Measurements from ENCODE around the gene DLK2. TPM values are rescaled to one million over a fixed set of nuclear protein-coding genes. Genes with fewer than 3 reads are reported as not detected.

The DLK2 gene
- total RNA-seq, 2 experiments from 2014 or later, result not detected

DNA sequence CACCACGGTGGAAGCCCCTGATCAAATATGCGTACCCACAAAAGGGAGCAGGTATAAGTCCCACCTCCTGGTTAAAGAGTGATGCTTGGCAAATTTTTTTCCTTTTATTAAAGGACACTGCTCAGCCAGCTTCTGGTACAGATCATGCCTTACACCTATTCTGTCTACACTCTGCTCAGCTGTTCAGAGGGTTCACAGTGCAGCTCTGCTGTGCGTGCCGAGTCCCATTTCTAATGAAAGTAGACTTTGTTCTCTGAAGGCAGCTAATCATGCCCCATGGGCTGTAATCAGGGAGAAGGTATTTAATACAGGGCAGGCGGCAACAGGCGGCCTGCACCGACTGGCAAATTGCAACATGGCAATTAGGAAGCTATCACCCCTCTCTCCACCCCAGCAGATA is 38.5 kb upstream of the DLK2 start:
- TF ChIP-seq, protein P1, sequence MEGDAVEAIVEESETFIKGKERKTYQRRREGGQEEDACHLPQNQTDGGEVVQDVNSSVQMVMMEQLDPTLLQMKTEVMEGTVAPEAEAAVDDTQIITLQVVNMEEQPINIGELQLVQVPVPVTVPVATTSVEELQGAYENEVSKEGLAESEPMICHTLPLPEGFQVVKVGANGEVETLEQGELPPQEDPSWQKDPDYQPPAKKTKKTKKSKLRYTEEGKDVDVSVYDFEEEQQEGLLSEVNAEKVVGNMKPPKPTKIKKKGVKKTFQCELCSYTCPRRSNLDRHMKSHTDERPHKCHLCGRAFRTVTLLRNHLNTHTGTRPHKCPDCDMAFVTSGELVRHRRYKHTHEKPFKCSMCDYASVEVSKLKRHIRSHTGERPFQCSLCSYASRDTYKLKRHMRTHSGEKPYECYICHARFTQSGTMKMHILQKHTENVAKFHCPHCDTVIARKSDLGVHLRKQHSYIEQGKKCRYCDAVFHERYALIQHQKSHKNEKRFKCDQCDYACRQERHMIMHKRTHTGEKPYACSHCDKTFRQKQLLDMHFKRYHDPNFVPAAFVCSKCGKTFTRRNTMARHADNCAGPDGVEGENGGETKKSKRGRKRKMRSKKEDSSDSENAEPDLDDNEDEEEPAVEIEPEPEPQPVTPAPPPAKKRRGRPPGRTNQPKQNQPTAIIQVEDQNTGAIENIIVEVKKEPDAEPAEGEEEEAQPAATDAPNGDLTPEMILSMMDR (conservative IDR thresholded peaks at IDR 0.05; ENCODE audit: low read length), result no peak
- no peak for TF ChIP-seq EZH2phosphoT487 (IDR thresholded peaks at IDR 0.05; ENCODE audit: borderline replicate concordance, low read depth, low read length)
- Histone ChIP-seq H3K4me3 (ENCODE audit: low read depth, low read length, poor library complexity, severe bottlenecking) (no peak overlapping the region), H3K79me2 (ENCODE audit: insufficient read depth, low read depth, low read length) (no peaks in the 10 kb centered on the region), H4K20me1 (ENCODE audit: insufficient read depth, low read length) (no peaks in the 10 kb centered on the region), H3K9me2 (ENCODE audit: insufficient read depth, low read length) (no peaks in the 10 kb centered on the region), H3K36me3 (ENCODE audit: insufficient read depth, low read length) (peaks cover 8% of the 10 kb centered on the region; the same call in 1 of the 2 replicates), H3K4me1 (ENCODE audit: insufficient read depth, low read length, poor library complexity, severe bottlenecking) (no peaks in the 10 kb centered on the region), H3K9me3 (ENCODE audit: low read length) (no peaks in the 10 kb centered on the region), H3K27ac (ENCODE audit: low read depth, low read length, poor library complexity, severe bottlenecking) (no peak overlapping the region), H2AFZ (ENCODE audit: low read length) (no peak overlapping the region), H3K4me2 (ENCODE audit: low read length) (no peak overlapping the region)
- CTCF ChIA-PET (ENCODE audit: unreplicated experiment), result no interaction called here
- intact Hi-C loops (cut with micrococcal nuclease; ENCODE audit: unreplicated experiment), result no loop called here
- POLR2A ChIA-PET, result interaction anchor here (0.6 kb wide), 1 partner anchor 31 kb away, joined by 3 read pairs; no protein-coding TSS in a partner anchor
- no peak for DNase-seq (ENCODE audit: low spot score)
- BruUV-seq (replicated peaks), result no TSS peak

DNA sequence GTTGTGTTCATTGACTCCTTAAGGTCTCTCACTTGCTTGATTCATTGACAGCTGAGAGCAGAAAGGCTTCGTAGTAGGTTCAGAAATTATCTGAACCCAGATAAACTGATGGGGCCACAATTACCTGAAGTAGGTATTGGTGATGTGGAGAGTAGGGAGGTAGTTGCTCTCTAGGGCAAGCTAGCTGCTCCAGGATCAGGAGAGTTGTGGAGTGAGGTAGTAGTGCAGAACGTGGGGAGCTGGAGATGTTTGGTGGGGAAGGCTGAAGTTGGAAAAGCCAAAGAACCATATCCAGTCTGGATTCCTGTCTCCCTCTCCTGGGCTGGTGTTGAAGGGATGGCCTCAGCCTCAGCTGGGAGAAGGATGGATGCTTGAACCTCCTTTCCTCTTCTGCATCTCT is 37.9 kb upstream of the DLK2 start:
- Histone ChIP-seq H3K4me1 (ENCODE audit: insufficient read depth, low read length, poor library complexity, severe bottlenecking) (no peaks in the 10 kb centered on the region), H3K79me2 (ENCODE audit: insufficient read depth, low read depth, low read length) (no peaks in the 10 kb centered on the region), H4K20me1 (ENCODE audit: insufficient read depth, low read length) (no peaks in the 10 kb centered on the region), H3K9me2 (ENCODE audit: insufficient read depth, low read length) (no peaks in the 10 kb centered on the region), H3K4me3 (ENCODE audit: low read depth, low read length, poor library complexity, severe bottlenecking) (no peak overlapping the region), H3K27ac (ENCODE audit: low read depth, low read length, poor library complexity, severe bottlenecking) (no peak overlapping the region), H3K9me3 (ENCODE audit: low read length) (no peaks in the 10 kb centered on the region), H3K4me2 (ENCODE audit: low read length) (no peak overlapping the region), H3K36me3 (ENCODE audit: insufficient read depth, low read length) (peaks cover 2% of the 10 kb centered on the region; the same call in 1 of the 2 replicates), H2AFZ (ENCODE audit: low read length) (no peak overlapping the region)
- ChIA-PET POLR2A (interaction anchor here (0.6 kb wide), 2 partner anchors 32 to 112 kb away, joined by 3 read pairs; no protein-coding TSS in a partner anchor), CTCF (ENCODE audit: unreplicated experiment) (interaction anchor here (1.0 kb wide), 1 partner anchor 14 kb away, joined by 4 read pairs; no protein-coding TSS in a partner anchor)
- intact Hi-C loops (cut with micrococcal nuclease; ENCODE audit: unreplicated experiment), result no loop called here
- TF ChIP-seq, protein P1 (conservative IDR thresholded peaks at IDR 0.05; ENCODE audit: low read length), result no peak
- no peak for TF ChIP-seq EZH2phosphoT487 (IDR thresholded peaks at IDR 0.05; ENCODE audit: borderline replicate concordance, low read depth, low read length)
- DNase-seq (ENCODE audit: low spot score), result no peak
- no TSS peak for BruUV-seq (replicated peaks)

DNA sequence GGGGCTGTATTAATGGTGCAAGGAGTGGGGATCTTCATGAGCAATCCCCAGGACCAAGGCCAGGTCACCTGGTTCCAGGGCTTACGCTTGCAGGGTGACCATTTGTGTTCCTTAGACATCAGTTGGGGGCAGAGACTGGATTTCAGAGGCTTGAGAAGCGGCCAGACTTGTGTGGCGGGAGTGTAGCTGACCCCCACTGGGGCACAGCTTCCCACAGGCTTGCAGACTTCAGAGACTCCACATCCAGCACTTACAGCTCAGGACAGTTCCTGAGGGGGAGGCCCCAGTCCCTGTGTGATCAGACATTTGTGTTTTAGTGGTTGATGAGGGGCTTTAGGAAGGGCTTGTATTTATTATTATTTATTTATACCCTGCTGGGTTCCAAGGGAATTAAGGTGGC is 37.3 kb upstream of the DLK2 start:
- no peak for TF ChIP-seq EZH2phosphoT487 (IDR thresholded peaks at IDR 0.05; ENCODE audit: borderline replicate concordance, low read depth, low read length)
- TF ChIP-seq, protein P1 (conservative IDR thresholded peaks at IDR 0.05; ENCODE audit: low read length), result no peak

More for the DNA sequence above, 37.3 kb upstream of the DLK2 start:
- Histone ChIP-seq H3K9me2 (ENCODE audit: insufficient read depth, low read length) (no peaks in the 10 kb centered on the region), H3K27ac (ENCODE audit: low read depth, low read length, poor library complexity, severe bottlenecking) (no peak overlapping the region), H3K36me3 (ENCODE audit: insufficient read depth, low read length) (no peaks in the 10 kb centered on the region), H2AFZ (ENCODE audit: low read length) (no peak overlapping the region), H3K4me2 (ENCODE audit: low read length) (no peak overlapping the region), H3K4me1 (ENCODE audit: insufficient read depth, low read length, poor library complexity, severe bottlenecking) (no peaks in the 10 kb centered on the region), H3K79me2 (ENCODE audit: insufficient read depth, low read depth, low read length) (no peaks in the 10 kb centered on the region), H3K9me3 (ENCODE audit: low read length) (no peaks in the 10 kb centered on the region), H3K4me3 (ENCODE audit: low read depth, low read length, poor library complexity, severe bottlenecking) (no peak overlapping the region), H4K20me1 (ENCODE audit: insufficient read depth, low read length) (no peaks in the 10 kb centered on the region)
- no TSS peak for BruUV-seq (replicated peaks)
- ChIA-PET CTCF (ENCODE audit: unreplicated experiment) (interaction anchor here (1.0 kb wide), 1 partner anchor 14 kb away, joined by 4 read pairs; no protein-coding TSS in a partner anchor), POLR2A (interaction anchor here (0.6 to 1.5 kb wide), 2 partner anchors 14 to 113 kb away, joined by 3 read pairs; no protein-coding TSS in a partner anchor)
- intact Hi-C loops (cut with micrococcal nuclease; ENCODE audit: unreplicated experiment), result no loop called here
- DNase-seq (ENCODE audit: low spot score), result no peak

Measured in OCI-LY7 (cell line).